SK-N-SH treated with all-trans-retinoic acid at 6 μM for 48 hours (cell line): Measurements from ENCODE around the gene KCNK4.

Source experiments
- ARNTL ChIP-seq: fragments of 450-650 bp; formaldehyde crosslinking; IDR thresholded peaks from 2 replicates; pipeline ENCODE4 v1.5.0; 2020; ENCODE audit warnings: low read depth, mild to moderate bottlenecking, moderate library complexity, borderline replicate concordance
- ISL1 ChIP-seq: fragments of 250-450 bp; sonication (Bioruptor Pico); IDR thresholded peaks from 2 replicates; pipeline ENCODE4 v2.1.2; 2022; ENCODE audit warnings: mild to moderate bottlenecking, moderate library complexity
- TOX ChIP-seq: fragments of 250-450 bp; sonication (Bioruptor Pico); IDR thresholded peaks from 2 replicates; pipeline ENCODE4 v1.8.0; 2021; ENCODE audit warnings: mild to moderate bottlenecking, moderate library complexity, borderline replicate concordance
- TSHZ2 ChIP-seq: fragments of 250-450 bp; sonication (Bioruptor Pico); IDR thresholded peaks from 2 replicates; pipeline ENCODE4 v1.5.0; 2020; ENCODE audit warnings: mild to moderate bottlenecking, moderate library complexity

GRCh38 chr11:64339754-64340408 lies 48.8 kb downstream of the KCNK4 start, which contains the start of gene CCDC88B:
- no peak for TF ChIP-seq ARNTL (CRISPR knock-in tag)
- TF ChIP-seq TSHZ2 (CRISPR knock-in tag): no peak
- TF ChIP-seq TOX: no peak
- TF ChIP-seq ISL1: no peak
